NCI-H128 (cell line): Measurements from ENCODE around the gene ZFP36.

ENCODE experiments used
- DNase-seq: peaks from one replicate; lab custom pipeline; 2025; ENCODE audit not compliant: unreplicated experiment; lab: John Stamatoyannopoulos, UW

The ZFP36 gene

DNA sequence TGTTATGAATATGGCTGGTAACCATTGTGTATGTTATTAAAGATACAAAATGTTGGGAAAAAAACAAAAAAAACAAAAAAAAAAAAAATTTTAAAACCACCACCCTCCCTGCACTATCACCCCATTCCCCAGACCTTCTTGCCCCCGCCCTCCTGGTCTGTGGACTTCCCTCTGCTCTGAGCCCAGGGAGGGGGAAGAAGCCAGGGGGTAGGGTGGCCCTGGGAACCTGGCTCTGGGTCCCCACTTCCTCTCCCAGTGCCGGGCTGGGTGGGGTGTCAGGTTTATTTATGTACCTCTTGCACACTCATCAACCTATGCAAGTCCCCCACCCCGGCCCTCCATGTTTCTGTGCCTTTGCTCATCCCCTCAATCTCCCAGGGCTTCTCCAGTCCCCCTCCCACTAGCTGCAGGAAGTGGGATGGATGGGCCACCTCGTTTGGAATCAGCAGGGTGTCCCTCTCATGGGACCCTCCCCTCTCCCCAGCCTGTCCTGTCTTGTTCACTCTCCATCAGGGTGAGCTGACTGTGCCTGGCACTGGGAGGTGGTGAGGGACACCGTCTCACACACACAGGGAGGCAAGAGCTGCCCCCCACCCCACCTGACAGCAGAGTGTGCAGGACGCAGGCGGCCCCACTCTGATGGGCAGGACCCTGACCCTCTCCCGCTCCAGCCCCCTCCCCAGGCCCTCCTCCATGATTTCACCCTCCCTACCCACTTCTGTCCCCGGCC is 21.6 kb upstream of the ZFP36 start:
- no peak for DNase-seq

DNA sequence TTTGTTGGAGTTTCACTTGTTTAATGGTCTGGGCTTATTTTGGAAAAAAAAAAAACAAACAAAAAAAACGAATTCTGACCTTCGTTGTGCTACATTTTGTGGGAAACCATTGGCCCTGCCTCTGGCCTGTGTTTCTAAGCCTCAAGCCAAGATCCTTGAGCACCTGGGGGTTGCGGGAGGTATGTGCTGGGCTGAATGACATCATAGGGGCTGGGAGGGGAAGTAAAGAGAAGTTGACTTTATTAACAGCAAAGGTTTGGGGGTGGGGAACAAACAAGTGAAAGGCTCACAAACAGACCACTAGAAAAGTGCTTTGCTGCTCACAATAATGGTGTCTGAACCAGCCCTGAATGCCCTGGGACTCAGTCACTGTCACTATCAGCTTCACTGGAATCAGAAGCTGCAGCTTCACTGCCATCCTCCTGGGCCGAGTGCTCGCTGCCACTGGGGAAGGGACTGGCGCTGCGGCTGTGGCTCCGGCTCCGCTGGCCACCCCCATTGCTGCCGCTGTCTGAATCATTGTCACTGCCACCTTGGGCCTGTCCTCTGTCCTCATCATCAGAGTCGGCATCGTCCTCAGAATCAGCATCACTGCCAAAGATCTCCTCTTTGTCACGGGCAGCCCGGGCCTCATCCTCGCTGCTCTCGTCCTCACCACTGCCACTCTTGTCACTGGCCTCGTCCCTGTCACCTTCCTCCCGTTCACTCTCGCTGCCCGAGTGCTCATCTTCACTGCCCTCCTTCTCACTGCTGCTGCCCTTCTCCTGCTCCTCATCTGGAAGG is 20.8 kb upstream of the ZFP36 start:
- DNase-seq, result no peak

- no peak for DNase-seq
Observed at GRCh38 chr19:39386557-39386956, 20.1 kb upstream of the ZFP36 start.

GRCh38 chr19:39388657-39389056 is 18.0 kb upstream of the ZFP36 start:
- no peak for DNase-seq

DNA sequence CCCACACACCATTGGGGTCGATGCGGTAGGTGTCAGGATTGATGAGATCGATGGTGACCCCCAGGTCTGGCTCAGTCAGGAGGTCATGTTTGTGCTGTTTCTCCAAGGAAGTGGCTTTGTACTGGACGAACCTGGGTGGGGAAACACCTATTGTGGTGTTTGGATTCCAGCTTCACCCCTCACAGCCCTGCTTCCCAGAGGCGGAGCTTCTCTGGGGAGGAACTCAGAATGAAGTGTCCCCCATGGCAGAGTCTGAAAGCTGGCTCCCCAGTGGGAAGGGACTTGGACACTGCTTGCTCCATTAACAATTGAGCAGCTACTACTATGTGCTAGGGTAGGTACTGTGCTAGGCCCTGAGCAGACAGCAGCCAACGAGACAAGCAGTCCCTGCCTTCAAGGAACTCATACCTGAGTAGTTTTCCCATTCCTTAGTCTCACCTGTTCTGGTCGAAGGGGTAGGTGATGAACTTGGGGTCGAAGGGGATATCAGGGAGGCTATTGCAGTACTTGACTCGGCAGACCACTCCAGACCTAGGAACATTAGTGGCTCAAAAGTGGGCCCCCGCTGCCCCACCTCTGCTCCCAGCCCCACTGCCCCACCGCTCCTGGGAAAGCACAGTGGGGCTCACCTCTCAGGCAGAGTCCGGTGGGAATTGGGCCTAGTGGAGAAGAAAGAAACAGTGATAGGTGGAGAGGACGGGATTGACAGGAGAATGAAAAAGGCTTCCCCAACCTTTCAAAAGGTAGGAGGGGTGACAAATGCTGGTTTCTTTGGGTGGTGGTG is 16.8 kb upstream of the ZFP36 start:
- DNase-seq, result no peak

- DNase-seq, result no peak
Observed at GRCh38 chr19:39390451-39390750, 16.2 kb upstream of the ZFP36 start.

- DNase-seq, result peak; percentile 98
Observed at GRCh38 chr19:39390751-39391437, 15.8 kb upstream of the ZFP36 start, which contains the start of the genes MED29 and PAF1. TSS of gene MED29 (plus strand) at chr19:39391378. CDS start at chr19:39391423, 45 bp downstream. TSS of gene PAF1 (minus strand) at chr19:39391106. CDS start at chr19:39390864, 242 bp downstream.

GRCh38 chr19:39397360-39398296 is 9.0 kb upstream of the ZFP36 start:
- peak; percentile 37 for DNase-seq

- DNase-seq, result no peak
Observed at GRCh38 chr19:39398297-39398864, 8.3 kb upstream of the ZFP36 start.

GRCh38 chr19:39399668-39400050 is 7.0 kb upstream of the ZFP36 start:
- no peak for DNase-seq

DNA sequence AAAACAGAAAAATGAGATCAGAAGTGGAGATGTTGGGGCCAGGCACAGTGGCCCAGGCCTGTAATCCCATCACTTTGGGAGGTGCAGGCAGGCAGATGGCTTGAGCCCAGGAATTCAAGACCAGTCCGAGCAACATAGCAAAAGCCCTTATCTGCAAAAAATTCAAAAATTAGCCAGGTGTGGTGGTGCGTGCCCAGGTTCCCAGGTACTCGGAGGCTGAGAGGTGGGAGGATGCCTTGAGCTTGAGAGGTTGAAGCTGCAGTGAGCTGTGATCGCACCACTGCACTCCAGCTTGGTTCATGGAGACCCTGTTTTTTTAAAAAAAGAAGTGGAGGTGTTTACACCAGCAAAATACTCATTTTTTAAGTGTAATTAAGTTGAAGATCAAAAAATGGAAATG is 6.6 kb upstream of the ZFP36 start:
- no peak for DNase-seq

DNA sequence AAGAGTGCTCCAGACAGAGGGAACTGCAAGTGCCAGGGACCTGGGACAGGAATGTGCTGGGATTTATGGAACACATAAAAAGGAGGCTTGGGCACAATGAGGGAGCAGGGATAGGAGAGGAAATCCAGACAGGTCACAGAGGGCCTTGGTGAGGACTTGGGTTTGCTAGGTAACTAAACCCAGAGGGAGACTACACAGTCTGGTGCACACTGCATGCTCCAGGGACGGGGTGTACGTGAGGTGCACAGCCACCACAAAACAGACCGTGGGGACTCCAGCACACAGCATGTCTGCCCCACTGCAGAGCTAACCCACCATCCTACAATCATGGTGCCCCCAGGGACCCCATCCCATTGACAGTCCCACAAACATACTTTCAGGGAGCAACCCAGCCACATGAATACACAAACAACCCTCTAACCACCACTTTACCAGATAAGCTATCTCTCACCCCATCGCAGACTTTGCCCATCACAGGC is 5.5 kb upstream of the ZFP36 start:
- no peak for DNase-seq

GRCh38 chr19:39401549-39402345 is 4.9 kb upstream of the ZFP36 start:
- no peak for DNase-seq

DNA sequence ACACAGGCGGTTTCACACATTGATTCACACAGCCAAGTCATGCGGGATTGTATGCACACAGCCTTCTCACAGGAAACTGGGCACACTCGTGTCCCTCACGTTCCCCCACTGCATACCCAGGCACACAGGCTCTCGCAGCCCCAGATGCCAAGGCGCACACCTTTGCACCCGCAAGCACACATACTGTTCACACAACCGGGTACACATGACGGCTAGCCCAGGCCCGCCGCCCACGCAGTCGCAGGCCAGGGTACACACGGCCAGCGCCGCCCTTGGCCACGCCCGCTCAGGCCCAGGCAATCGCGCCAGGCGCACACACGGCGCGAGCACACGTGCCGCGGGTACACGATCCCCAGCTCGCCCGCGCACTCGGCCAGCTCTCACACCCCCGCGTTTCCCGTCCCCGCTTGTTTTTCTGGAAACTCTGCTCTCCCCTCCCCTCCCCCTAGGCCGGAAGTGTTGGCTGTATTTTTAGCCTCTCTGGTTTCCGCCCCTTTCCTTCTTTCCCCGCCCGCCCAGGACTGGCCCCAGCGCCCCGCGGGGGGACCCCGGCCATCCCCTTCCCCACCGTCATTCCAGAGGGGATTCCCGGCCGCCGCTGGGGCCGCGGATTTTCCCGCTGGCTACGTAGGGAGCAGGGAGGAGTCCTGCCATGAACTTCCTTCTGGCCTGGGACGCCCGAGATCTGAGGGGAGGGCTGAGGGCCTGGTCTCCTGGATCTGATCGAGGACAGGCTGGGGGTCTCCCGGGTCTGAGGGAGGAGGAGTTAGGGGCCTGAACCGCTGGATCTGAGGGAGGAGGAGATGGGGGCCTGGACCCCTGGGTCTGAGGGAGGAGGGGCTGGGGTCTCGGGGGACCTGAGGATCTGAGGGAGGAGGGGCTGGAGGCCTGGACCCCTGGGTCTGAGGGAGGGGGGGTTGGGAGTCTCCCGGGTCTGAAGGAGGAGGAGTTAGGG is 4.0 kb upstream of the ZFP36 start:
- peak; percentile 38 for DNase-seq

DNA sequence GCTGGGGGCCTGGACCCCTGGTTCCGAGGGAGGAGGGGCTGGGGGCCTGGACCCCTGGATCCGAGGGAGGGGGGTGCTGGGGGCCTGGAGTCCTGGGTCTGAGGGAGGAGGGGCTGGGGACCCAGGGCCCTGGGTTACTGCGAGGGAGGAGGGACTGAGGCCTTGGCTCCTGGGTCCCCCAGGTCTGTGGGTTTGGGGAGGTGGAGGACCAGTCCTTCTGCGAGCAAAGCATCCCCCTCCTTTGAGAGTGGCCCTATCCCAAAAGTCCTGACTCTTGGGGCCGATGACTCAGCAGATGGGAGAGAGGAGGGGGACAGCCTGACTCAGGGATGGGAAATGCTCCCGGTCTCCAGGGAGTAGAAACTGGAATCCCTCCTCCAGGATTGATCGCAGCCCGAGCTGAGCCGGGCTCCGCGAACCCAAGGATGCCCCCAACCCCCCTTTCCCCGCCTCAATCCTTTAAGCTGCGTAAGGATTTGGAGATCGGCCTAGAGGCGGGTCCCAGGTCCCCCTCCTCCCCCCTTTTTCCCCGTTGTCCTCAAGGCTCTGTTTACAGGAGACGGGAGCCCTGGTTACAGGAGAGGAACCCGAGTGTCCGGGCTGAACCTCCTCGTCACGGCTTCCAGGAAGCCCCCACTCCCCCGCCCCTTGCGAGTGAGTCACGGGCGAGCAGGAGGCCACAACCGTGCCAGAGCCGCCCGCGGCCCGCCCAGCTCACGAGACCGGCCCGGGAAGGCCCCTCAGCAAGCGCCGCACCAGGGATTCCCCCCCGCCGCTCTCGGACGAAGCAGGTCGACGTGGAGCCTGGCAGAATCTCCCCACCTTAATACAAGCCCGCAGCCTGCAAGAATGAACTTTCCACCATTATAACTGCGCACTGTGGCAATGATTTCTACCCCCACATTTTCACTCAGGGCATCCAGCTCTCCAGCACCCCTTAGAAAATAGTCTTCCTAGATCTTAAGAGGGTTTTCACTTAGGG is 3.0 kb upstream of the ZFP36 start:
- peak; percentile 22 for DNase-seq

DNA sequence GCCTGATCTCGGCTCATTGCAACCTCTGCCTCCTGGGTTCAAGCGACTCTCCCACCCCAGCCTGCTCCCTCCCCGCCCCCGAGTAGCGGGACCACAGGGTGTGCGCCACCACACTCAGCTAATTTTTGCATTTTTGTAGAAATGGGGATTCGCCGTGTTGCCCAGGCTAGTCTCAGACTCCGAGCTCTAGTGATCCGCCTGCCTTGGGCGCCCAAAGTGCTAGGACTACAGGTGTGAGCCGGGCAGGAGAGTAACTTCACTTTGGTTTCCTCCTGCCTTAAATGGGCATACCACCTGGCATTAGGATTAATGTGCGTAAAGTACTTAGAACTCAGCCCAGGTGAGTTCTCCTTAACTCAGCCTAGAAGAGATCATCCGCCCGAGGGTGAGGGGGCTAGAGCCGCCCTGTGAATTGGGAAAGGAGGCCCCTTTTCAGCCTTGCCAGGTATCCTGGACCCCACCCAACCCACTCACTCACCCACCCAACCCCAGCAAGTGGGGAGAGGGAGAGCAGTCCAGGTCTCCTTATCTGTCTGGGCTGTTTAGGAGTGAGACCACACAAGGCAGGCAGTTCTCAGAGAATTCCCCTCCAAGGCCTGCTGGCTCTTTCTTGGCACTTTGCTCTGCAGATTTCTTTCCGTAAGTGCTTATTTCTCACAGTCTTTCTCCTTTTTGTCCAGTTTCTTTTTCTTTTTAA is 1.2 kb upstream of the ZFP36 start:
- DNase-seq, result no peak
